Peyer's patch (tissue), 4 donors: ENCODE results near the gene CABCOCO1.

ENCODE experiments used
- CTCF ChIP-seq, 6 experiments: fragments of 450-650 bp in 4 of 6; fragments of 200-600 bp in 2 of 6; sonication (generic) in 1 of 6; IDR thresholded peaks; one replicate each; pipeline ENCODE4 v1.5.1; 2017 to 2019; ENCODE audit warnings: antibody characterized with exemption in 6 of 6, mild to moderate bottlenecking in 3 of 6, moderate library complexity in 1 of 6
- POLR2A ChIP-seq, 2 donors: fragments of 450-650 bp; IDR thresholded peaks; one replicate each; pipeline ENCODE4 v1.5.1; 2017; ENCODE audit warnings: antibody characterized with exemption in 2 of 2, mild to moderate bottlenecking in 2 of 2, moderate library complexity in 2 of 2

- TF ChIP-seq POLR2A (IDR thresholded peaks at IDR 0.05) = no peak
- no peak for TF ChIP-seq CTCF (IDR thresholded peaks at IDR 0.05)
Measured at GRCh38 chr10:61620506-61620905, 42.2 kb upstream of the CABCOCO1 start.
